GM12865 (cell line): ENCODE measurements around the gene ARID4A.

Source experiments
- DNase-seq: peaks from one replicate; pipeline ENCODE4 v3.0.0; 2010; ENCODE audit warnings: low read depth
- H3K4me3 ChIP-seq: 2 replicates; pipeline ENCODE4 v1.5.1; 2011; ENCODE audit warnings: mild to moderate bottlenecking, low read depth, low read length, control low read depth
- TF ChIP-seq, protein P1 (sequence below): IDR thresholded peaks from 2 replicates; pipeline ENCODE4 v1.5.1; 2011; ENCODE audit warnings: low read length, control low read depth, low read depth, inconsistent platforms; ENCODE audit not compliant: insufficient read depth; ENCODE audit errors: missing control alignments

ARID4A gene

DNA sequence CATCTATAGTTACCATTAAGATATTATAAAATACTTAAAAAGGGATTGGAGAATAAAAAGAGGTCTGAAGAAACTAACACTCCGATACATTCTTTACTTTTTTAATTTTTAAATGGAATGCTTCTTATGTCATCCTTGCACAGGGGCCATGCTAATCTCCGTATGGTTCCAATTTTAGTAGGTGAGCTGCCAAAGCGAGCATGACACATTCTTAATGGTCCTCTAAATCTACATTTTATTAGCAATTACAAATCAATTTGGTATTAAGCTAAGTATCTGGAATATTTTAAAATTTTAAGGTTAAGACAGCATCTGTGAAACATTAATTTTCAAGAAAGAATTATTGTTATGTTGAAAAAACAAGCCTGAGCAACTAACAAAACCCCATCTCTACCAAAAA lies 6.2 kb upstream of the ARID4A start:
- no peak for DNase-seq
- H3K4me3 ChIP-seq = no peak overlapping the region
- TF ChIP-seq, protein P1, sequence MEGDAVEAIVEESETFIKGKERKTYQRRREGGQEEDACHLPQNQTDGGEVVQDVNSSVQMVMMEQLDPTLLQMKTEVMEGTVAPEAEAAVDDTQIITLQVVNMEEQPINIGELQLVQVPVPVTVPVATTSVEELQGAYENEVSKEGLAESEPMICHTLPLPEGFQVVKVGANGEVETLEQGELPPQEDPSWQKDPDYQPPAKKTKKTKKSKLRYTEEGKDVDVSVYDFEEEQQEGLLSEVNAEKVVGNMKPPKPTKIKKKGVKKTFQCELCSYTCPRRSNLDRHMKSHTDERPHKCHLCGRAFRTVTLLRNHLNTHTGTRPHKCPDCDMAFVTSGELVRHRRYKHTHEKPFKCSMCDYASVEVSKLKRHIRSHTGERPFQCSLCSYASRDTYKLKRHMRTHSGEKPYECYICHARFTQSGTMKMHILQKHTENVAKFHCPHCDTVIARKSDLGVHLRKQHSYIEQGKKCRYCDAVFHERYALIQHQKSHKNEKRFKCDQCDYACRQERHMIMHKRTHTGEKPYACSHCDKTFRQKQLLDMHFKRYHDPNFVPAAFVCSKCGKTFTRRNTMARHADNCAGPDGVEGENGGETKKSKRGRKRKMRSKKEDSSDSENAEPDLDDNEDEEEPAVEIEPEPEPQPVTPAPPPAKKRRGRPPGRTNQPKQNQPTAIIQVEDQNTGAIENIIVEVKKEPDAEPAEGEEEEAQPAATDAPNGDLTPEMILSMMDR = no peak

DNA sequence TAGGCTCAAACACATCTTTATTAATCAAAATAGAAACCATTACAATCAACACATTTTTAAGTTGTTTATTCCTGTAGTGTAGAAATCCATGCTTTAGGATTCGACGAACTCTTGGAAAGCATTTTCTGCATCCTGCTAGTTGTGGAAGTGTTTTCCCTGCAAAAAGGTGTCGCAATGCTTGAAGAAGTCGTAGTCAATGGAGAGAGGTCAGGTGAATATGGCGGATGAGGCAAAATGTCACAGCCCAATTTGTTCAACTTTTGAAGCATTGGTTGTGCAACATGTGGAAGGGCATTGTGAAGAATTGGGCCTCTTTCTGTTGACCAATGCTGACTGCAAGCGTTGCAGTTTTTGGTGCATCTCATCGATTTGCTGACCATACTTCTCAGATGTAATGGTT lies 4.2 kb upstream of the ARID4A start:
- H3K4me3 ChIP-seq = no peak overlapping the region
- TF ChIP-seq, protein P1 = no peak
- DNase-seq = no peak

DNA sequence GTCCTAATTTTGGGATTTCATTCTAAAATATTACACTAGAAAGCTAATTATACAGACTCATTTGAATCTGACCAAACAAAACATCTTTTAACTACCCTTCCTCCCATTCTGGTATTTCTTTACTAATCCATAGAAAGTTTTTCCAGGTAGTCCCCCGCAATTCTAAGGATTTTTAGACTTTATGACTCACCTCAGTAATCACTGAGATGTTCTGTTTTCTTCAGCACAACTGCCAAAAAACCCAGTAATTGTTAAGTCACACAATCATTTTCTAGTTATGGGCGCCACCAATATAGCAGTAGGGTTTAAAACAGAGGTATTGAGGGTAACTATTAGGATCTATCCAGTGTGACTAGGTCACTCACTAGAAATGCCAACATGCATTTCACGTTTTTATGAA lies 1.6 kb upstream of the ARID4A start:
- H3K4me3 ChIP-seq = peak overlapping the region; percentile 72
- TF ChIP-seq, protein P1 = no peak

DNA sequence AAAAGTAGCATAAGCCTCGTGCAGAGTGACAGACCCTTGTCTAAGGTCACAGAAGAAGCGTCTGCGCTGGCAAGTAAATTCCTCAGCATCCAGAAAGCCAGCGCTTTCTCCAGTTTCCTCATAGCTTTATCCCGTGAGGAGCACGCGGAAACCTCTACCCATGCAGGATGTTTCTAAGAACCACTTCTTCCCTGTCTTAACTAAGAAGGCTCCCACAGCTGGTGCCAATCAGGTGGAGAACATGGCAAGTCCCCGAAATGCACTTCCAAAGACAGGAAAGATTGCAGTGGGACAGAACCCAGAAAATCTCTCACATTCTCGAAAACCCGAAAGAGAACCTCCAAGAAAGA lies 968 bp upstream of the ARID4A start:
- H3K4me3 ChIP-seq = peak overlapping the region; percentile 72
- TF ChIP-seq, protein P1 = no peak
- no peak for DNase-seq

More for the DNA sequence above, 1.6 kb upstream of the ARID4A start:
- DNase-seq = no peak

DNA sequence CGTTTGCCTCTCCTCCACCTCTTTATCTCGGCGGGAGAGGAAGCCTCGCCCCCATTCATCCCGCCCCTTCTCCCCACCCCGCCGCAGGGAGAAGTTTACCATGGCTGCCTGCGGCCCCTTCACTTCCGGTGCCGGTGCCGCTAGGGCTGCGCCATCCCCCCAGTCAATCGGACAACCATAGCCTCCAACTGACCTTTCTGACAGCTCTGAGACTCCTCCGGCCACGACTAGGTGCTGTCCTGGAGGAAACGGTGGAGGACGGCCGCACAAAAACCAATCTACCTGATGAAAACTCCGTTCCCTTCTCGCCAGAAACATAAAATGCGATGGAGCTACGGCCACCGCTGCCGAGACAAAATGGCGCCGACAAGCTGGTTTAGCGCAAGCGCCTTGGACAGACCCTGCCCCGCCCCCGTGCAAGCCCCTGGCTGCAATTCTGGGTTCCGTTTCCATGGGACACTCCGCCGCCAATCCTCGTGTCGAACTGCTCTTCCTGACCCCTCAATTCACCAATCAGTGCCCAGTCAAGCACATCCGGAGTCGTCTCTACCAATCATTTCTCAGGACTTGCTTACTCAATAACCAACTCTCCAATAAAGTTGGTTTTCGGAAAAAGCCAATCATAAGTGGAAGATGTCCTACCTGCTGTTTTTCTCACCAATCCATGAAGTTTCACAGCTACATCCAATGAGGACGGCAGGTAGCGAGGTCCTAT lies 436 bp upstream of the ARID4A start:
- TF ChIP-seq, protein P1 = no peak
- H3K4me3 ChIP-seq = peak overlapping the region; percentile 72
- DNase-seq = peak; percentile 100

DNA sequence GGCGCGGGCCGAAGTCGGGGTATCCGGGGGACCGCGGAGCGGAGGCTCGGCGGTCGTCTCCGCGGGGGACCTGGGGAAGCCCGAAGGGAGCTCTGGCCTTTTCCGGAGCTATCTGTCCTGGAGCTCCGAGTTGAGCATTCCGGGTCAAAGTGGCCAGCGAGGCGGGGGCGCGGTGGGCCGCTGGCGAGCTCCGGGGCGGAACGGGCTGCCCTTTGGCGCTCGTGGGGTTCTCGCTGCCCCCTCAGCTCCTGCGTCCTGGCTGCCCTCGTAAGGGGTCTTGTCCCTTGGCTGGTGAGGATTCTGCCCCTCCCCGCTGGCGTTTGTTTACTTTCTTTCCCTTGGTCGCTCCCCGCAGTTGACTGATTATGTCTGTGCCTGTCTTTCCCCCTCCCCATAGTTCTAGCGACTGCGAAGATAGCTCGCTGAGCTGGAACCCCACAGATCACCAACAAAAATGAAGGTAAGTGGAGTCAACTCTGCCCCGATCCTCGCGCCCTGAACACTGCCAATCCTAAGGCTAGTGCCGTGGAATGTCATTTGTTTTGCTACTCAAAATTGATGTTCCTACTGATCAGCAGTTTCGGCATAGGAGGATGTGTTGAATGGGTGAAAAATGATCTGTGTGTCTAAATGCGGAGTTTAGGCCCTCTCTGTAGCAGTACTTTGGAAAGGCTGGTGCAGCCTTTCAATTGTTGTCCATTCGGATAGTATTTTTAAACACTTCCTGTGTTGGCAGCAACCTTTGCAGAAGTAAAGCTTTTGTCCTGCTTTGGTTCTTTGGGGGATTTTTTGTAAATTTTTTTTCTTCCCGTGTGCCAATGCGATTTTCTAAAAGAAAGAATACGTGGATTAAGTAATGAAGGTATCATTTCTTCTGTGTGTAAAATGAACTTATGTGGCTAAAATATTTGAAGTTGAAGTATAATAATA lies 1.3 kb downstream of the ARID4A start:
- peak overlapping the region; percentile 66 for H3K4me3 ChIP-seq
- TF ChIP-seq, protein P1 = no peak
- DNase-seq = peak; percentile 26

DNA sequence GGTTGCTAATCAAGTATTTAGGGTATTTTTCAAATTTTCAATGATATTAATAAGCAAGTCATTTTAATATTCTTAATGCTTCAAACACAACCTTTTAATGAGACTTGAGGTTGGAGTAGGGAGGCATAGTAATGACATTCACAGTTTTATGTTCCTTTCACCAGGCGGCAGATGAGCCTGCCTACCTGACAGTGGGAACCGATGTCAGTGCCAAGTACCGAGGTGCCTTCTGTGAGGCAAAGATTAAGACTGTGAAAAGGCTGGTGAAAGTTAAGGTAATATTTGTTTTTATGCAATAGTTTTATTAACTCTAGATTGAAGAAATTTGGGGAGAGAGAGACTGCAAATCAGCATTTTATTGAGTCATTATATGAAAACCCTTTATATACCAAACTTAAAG lies 3.1 kb downstream of the ARID4A start:
- no peak for DNase-seq
- TF ChIP-seq, protein P1 = no peak
- no peak overlapping the region for H3K4me3 ChIP-seq
